ENCODE results near the gene FERMT1. TPM values are rescaled to one million over a fixed set of nuclear protein-coding genes. Genes with fewer than 3 reads are reported as not detected.

FERMT1 gene
- total RNA-seq, 1 donor from 2014 or later: 10.9 TPM

DNA sequence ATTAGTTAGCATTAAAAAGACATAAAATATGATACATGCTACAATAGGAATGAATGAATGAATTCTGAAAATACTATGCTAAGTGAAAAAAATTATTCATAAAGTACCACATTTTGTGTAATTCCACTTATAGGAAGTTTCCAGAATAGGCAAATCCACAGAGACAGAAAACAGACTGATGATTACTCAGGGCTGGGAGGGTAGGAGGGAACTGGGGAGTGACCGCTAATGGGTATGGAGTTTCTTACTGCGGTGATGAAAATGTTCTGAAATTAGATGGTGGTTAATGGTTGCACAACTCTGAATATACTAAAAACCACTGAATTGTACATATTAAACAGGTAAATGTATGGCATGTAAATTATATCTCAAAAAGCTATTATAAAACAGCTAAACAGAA is 22.6 kb downstream of the FERMT1 start:
- Mint-ChIP-seq H3K9me3 (ENCODE audit: unreplicated experiment) (no peaks in the 10 kb centered on the region), H3K4me3 (ENCODE audit: unreplicated experiment) (no peak overlapping the region), H3K36me3 (ENCODE audit: low read depth, unreplicated experiment) (peaks cover 1% of the 10 kb centered on the region), H3K27me3 (ENCODE audit: low read depth, unreplicated experiment) (no peaks in the 10 kb centered on the region), H3K27ac (ENCODE audit: unreplicated experiment) (no peak overlapping the region), H3K4me1 (ENCODE audit: low read depth, unreplicated experiment) (peaks cover 9% of the 10 kb centered on the region)
- Histone ChIP-seq H3K27me3 (ENCODE audit: insufficient read depth, low read length) (no peaks in the 10 kb centered on the region), H3K9ac (ENCODE audit: low read length) (no peak overlapping the region), H3K27ac (ENCODE audit: low read depth, low read length) (no peak overlapping the region), H3K4me3 (ENCODE audit: insufficient read depth, low read depth, low read length) (no peak overlapping the region), H3K4me1 (ENCODE audit: insufficient read depth, low read length) (no peaks in the 10 kb centered on the region), H3K79me2 (ENCODE audit: insufficient read depth, low read length) (no peaks in the 10 kb centered on the region), H4K20me1 (ENCODE audit: insufficient read depth, low read length) (no peaks in the 10 kb centered on the region), H2AFZ (ENCODE audit: low read depth, low read length) (no peak overlapping the region), H3K4me2 (ENCODE audit: low read length) (no peak overlapping the region), H3K9me3 (ENCODE audit: insufficient read depth, low read depth, low read length) (no peaks in the 10 kb centered on the region), H3K36me3 (ENCODE audit: insufficient read depth, low read length) (no peaks in the 10 kb centered on the region)
- TF ChIP-seq EZH2 (IDR thresholded peaks at IDR 0.05; ENCODE audit: insufficient read depth, low read length) (no peak), CTCF (IDR thresholded peaks at IDR 0.05; ENCODE audit: insufficient read depth, low read depth, low read length) (no peak)
- FAIRE-seq: no peak
- DNase-seq (ENCODE audit: low read depth): no peak

DNA sequence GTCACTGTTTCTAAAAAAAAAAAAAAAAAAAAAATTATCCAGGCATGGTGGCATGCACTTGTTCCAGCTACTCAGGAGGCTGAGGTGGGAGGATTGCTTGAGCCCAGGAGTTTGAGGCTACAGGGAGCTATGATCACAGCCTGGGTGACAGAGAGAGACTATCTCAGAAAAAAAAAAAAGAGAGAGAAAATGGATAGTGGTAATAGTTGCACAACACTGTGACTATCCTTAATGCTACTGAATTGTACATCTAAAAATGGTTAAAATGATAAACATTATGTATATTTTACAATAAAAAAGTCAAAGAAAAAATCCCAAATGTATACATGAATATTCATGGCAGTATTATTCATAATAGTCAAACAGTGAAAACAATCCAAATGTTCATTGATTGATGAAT is 23.0 kb downstream of the FERMT1 start:
- FAIRE-seq: no peak
- H3K36me3 ChIP-seq (ENCODE audit: insufficient read depth, low read length): no peaks in the 10 kb centered on the region
- H3K27ac Mint-ChIP-seq (ENCODE audit: unreplicated experiment): no peak overlapping the region
- no peak overlapping the region for H3K9ac ChIP-seq (ENCODE audit: low read length)
- peaks cover 5% of the 10 kb centered on the region for H3K4me1 Mint-ChIP-seq (ENCODE audit: low read depth, unreplicated experiment)
- H3K36me3 Mint-ChIP-seq (ENCODE audit: low read depth, unreplicated experiment): peaks cover 1% of the 10 kb centered on the region
- H3K4me2 ChIP-seq (ENCODE audit: low read length): no peak overlapping the region
- H2AFZ ChIP-seq (ENCODE audit: low read depth, low read length): no peak overlapping the region
- H3K27me3 ChIP-seq (ENCODE audit: insufficient read depth, low read length): no peaks in the 10 kb centered on the region
- no peak overlapping the region for H3K4me3 ChIP-seq (ENCODE audit: insufficient read depth, low read depth, low read length)
- H3K27ac ChIP-seq (ENCODE audit: low read depth, low read length): no peak overlapping the region
- DNase-seq (ENCODE audit: low read depth): no peak
- no peaks in the 10 kb centered on the region for H3K27me3 Mint-ChIP-seq (ENCODE audit: low read depth, unreplicated experiment)
- no peaks in the 10 kb centered on the region for H3K4me1 ChIP-seq (ENCODE audit: insufficient read depth, low read length)
- H3K9me3 Mint-ChIP-seq (ENCODE audit: unreplicated experiment): no peaks in the 10 kb centered on the region
- no peaks in the 10 kb centered on the region for H3K79me2 ChIP-seq (ENCODE audit: insufficient read depth, low read length)
- H4K20me1 ChIP-seq (ENCODE audit: insufficient read depth, low read length): no peaks in the 10 kb centered on the region
- H3K4me3 Mint-ChIP-seq (ENCODE audit: unreplicated experiment): no peak overlapping the region
- H3K9me3 ChIP-seq (ENCODE audit: insufficient read depth, low read depth, low read length): no peaks in the 10 kb centered on the region
- TF ChIP-seq CTCF (IDR thresholded peaks at IDR 0.05; ENCODE audit: insufficient read depth, low read depth, low read length) (no peak), EZH2 (IDR thresholded peaks at IDR 0.05; ENCODE audit: insufficient read depth, low read length) (no peak)

DNA sequence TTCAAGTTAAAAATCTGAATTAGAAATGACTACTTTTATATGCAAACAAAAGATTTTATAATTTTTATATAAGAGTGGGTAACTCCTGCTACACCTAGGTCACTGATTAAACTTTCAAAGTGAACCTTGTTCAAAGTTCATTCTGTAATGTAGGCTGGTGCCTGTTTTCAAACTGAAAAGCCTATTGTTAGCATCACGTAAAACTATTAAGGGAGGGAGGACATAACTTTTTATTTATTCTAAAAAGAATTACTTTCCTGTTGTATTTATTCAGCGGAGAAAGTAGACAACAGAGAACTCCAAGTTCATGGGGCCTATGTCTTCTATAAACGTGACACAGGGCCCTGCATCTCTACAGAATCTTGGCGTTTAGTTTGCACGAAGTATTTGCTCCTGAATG is 27.4 kb downstream of the FERMT1 start:
- Mint-ChIP-seq H3K27me3 (ENCODE audit: low read depth, unreplicated experiment) (no peaks in the 10 kb centered on the region), H3K4me3 (ENCODE audit: unreplicated experiment) (no peak overlapping the region), H3K9me3 (ENCODE audit: unreplicated experiment) (no peaks in the 10 kb centered on the region), H3K27ac (ENCODE audit: unreplicated experiment) (no peak overlapping the region), H3K36me3 (ENCODE audit: low read depth, unreplicated experiment) (peaks cover 4% of the 10 kb centered on the region), H3K4me1 (ENCODE audit: low read depth, unreplicated experiment) (no peaks in the 10 kb centered on the region)
- H3K79me2 ChIP-seq (ENCODE audit: insufficient read depth, low read length): no peaks in the 10 kb centered on the region
- no peak overlapping the region for H3K4me2 ChIP-seq (ENCODE audit: low read length)
- H3K27me3 ChIP-seq (ENCODE audit: insufficient read depth, low read length): no peaks in the 10 kb centered on the region
- no peak for DNase-seq (ENCODE audit: low read depth)
- H3K4me1 ChIP-seq (ENCODE audit: insufficient read depth, low read length): no peaks in the 10 kb centered on the region
- no peak for FAIRE-seq
- H3K4me3 ChIP-seq (ENCODE audit: insufficient read depth, low read depth, low read length): no peak overlapping the region
- no peaks in the 10 kb centered on the region for H3K36me3 ChIP-seq (ENCODE audit: insufficient read depth, low read length)
- H3K9ac ChIP-seq (ENCODE audit: low read length): no peak overlapping the region
- no peaks in the 10 kb centered on the region for H4K20me1 ChIP-seq (ENCODE audit: insufficient read depth, low read length)
- no peaks in the 10 kb centered on the region for H3K9me3 ChIP-seq (ENCODE audit: insufficient read depth, low read depth, low read length)
- TF ChIP-seq EZH2 (IDR thresholded peaks at IDR 0.05; ENCODE audit: insufficient read depth, low read length) (no peak), CTCF (IDR thresholded peaks at IDR 0.05; ENCODE audit: insufficient read depth, low read depth, low read length) (no peak)
- no peak overlapping the region for H2AFZ ChIP-seq (ENCODE audit: low read depth, low read length)
- no peak overlapping the region for H3K27ac ChIP-seq (ENCODE audit: low read depth, low read length)

Measured in astrocyte (in vitro differentiated cells and primary cell).